Measurements from ENCODE around the gene SLC37A3. TPM values are rescaled to one million over a fixed set of nuclear protein-coding genes. Genes with fewer than 3 reads are reported as not detected.

Gene SLC37A3
- 10 to 100 TPM; 28.5 to 71.7 (median 39.0) TPM for total RNA-seq

GRCh38 chr7:140397784-140398750 is at the start of gene SLC37A3:
TSS of gene SLC37A3 (minus strand) at chr7:140398530. CDS start at chr7:140382526, 16,004 bp downstream.
- peak within 1 kb of the TSS; percentile 92 to 96 (median 93) for H3K27ac ChIP-seq
- peak; percentile 92 to 98 for ATAC-seq (ENCODE audit: low FRiP score in 2 of 2)
- no peaks in the 10 kb centered on the region for H3K36me3 ChIP-seq
- H3K4me1 ChIP-seq: peaks cover 7 to 17% (median 11%) of the 10 kb centered on the region in 4 donors
- WGBS, 2 donors: 2% methylated on average over 28 to 38 of the region's 66 CpGs
- no peaks in the 10 kb centered on the region for H3K9me3 ChIP-seq
- peak within 1 kb of the TSS; percentile 85 to 99 (median 94) for H3K4me3 ChIP-seq
- no peaks in the 10 kb centered on the region for H3K27me3 ChIP-seq
- TF ChIP-seq EP300 (IDR thresholded peaks at IDR 0.05): no peak
- peak; percentile 92 to 96 for TF ChIP-seq POLR2AphosphoS5 (IDR thresholded peaks at IDR 0.05)
- TF ChIP-seq CTCF (IDR thresholded peaks at IDR 0.05): peak in 5 of 6 experiments; percentile 10 to 59 (median 53)
- TF ChIP-seq POLR2A (IDR thresholded peaks at IDR 0.05): peak in 3 of 4 donors; percentile 38 to 79 (median 41)
- DNase-seq: peak; percentile 90 to 98

- Histone ChIP-seq H3K9me3 (no peaks in the 10 kb centered on the region), H3K4me3 (no peak overlapping the region), H3K36me3 (peaks cover 0 to 8% (median 4%) of the 10 kb centered on the region in 4 donors), H3K27ac (no peak overlapping the region), H3K4me1 (peaks cover 0 to 9% (median 7%) of the 10 kb centered on the region in 4 donors), H3K27me3 (no peaks in the 10 kb centered on the region)
- no peak for TF ChIP-seq POLR2A (IDR thresholded peaks at IDR 0.05)
- no peak for TF ChIP-seq POLR2AphosphoS5 (IDR thresholded peaks at IDR 0.05)
- TF ChIP-seq CTCF (IDR thresholded peaks at IDR 0.05): no peak
- TF ChIP-seq EP300 (IDR thresholded peaks at IDR 0.05): no peak
- WGBS, 2 donors: 83 to 86% methylated on average over 7 of the region's 7 CpGs
- DNase-seq: no peak
- no peak for ATAC-seq (ENCODE audit: low FRiP score in 2 of 2)
Observed at GRCh38 chr7:140447841-140448240, 49.5 kb upstream of the SLC37A3 start.

- DNase-seq: no peak
- no peaks in the 10 kb centered on the region for H3K36me3 ChIP-seq
- no peak for ATAC-seq (ENCODE audit: low FRiP score in 2 of 2)
- peaks cover 0 to 9% (median 7%) of the 10 kb centered on the region in 4 donors for H3K4me1 ChIP-seq
- no peak overlapping the region for H3K27ac ChIP-seq
- H3K4me3 ChIP-seq: no peak overlapping the region
- no peak for TF ChIP-seq POLR2A (IDR thresholded peaks at IDR 0.05)
- no peak for TF ChIP-seq EP300 (IDR thresholded peaks at IDR 0.05)
- no peak for TF ChIP-seq POLR2AphosphoS5 (IDR thresholded peaks at IDR 0.05)
- TF ChIP-seq CTCF (IDR thresholded peaks at IDR 0.05): no peak
- H3K9me3 ChIP-seq: no peaks in the 10 kb centered on the region
- H3K27me3 ChIP-seq: no peaks in the 10 kb centered on the region
- WGBS, 2 donors: 92 to 93% methylated on average over 10 to 11 of the region's 11 CpGs
Observed at GRCh38 chr7:140446467-140446866, 48.1 kb upstream of the SLC37A3 start.

GRCh38 chr7:140441519-140441918 is 43.2 kb upstream of the SLC37A3 start:
- Histone ChIP-seq H3K36me3 (no peaks in the 10 kb centered on the region), H3K4me1 (no peaks in the 10 kb centered on the region), H3K27me3 (no peaks in the 10 kb centered on the region), H3K9me3 (no peaks in the 10 kb centered on the region), H3K27ac (no peak overlapping the region), H3K4me3 (no peak overlapping the region)
- WGBS, 2 donors: 80 to 92% methylated on average over 2 of the region's 2 CpGs
- ATAC-seq (ENCODE audit: low FRiP score in 2 of 2): no peak
- TF ChIP-seq CTCF (IDR thresholded peaks at IDR 0.05) (no peak), POLR2A (IDR thresholded peaks at IDR 0.05) (no peak), POLR2AphosphoS5 (IDR thresholded peaks at IDR 0.05) (no peak), EP300 (IDR thresholded peaks at IDR 0.05) (no peak)
- no peak for DNase-seq

Measured in upper lobe of left lung (tissue), 6 donors.